ENCODE data around the gene EXOC4. TPM values are rescaled to one million over a fixed set of nuclear protein-coding genes. Genes with fewer than 3 reads are reported as not detected.

EXOC4 gene
- total RNA-seq, 2 donors from 2014 or later = 106 to 115 TPM

DNA sequence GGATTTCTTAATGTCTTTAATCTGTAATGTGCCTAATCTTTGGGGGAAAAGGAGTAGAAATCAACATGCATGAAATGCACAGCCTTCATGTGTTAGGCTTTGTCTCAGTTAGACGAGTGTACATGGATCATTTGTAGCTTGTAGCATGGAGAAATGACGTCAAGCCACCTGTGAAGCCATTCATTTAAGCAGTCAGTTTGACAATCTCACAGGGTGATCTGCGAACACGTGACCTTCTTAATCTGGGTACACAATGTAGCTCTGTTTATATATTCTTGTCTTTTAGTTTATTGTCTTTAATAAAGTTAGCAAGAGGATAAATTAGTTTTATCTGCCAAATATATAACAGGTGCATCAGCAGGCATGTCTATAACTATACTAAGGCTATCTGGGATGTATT is 522.3 kb downstream of the EXOC4 start:
- DNase-seq = no peak
- Histone ChIP-seq H3K27ac (ENCODE audit: low read depth, low read length) (no peak overlapping the region), H3K27me3 (ENCODE audit: control insufficient read depth, insufficient read depth, low read length, poor library complexity, severe bottlenecking) (no peaks in the 10 kb centered on the region), H3K4me3 (ENCODE audit: low read length) (no peak overlapping the region), H3K9me3 (ENCODE audit: control insufficient read depth, low read length) (peaks cover 13% of the 10 kb centered on the region), H3K9ac (ENCODE audit: extremely low read depth, low read length, poor library complexity, severe bottlenecking) (no peak overlapping the region), H3K4me1 (ENCODE audit: control insufficient read depth, insufficient read depth, low read length) (peaks cover 22% of the 10 kb centered on the region), H3K36me3 (ENCODE audit: control insufficient read depth, insufficient read depth, low read length) (no peaks in the 10 kb centered on the region)
- Mint-ChIP-seq H3K4me3 (no peak overlapping the region), H3K4me1 (peaks cover 30% of the 10 kb centered on the region), H3K36me3 (ENCODE audit: low read depth) (peaks cover 15% of the 10 kb centered on the region), H3K27ac (no peak overlapping the region), H3K27me3 (ENCODE audit: insufficient read depth) (no peaks in the 10 kb centered on the region), H3K9me3 (peaks cover 6% of the 10 kb centered on the region)
- TF ChIP-seq, protein P1, sequence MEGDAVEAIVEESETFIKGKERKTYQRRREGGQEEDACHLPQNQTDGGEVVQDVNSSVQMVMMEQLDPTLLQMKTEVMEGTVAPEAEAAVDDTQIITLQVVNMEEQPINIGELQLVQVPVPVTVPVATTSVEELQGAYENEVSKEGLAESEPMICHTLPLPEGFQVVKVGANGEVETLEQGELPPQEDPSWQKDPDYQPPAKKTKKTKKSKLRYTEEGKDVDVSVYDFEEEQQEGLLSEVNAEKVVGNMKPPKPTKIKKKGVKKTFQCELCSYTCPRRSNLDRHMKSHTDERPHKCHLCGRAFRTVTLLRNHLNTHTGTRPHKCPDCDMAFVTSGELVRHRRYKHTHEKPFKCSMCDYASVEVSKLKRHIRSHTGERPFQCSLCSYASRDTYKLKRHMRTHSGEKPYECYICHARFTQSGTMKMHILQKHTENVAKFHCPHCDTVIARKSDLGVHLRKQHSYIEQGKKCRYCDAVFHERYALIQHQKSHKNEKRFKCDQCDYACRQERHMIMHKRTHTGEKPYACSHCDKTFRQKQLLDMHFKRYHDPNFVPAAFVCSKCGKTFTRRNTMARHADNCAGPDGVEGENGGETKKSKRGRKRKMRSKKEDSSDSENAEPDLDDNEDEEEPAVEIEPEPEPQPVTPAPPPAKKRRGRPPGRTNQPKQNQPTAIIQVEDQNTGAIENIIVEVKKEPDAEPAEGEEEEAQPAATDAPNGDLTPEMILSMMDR (conservative IDR thresholded peaks at IDR 0.05) = no peak
- WGBS, 2 experiments (ENCODE audit: insufficient coverage in 1 of 2, insufficient read length in 1 of 2) = 77 to 94% methylated on average over 4 of the region's 4 CpGs

DNA sequence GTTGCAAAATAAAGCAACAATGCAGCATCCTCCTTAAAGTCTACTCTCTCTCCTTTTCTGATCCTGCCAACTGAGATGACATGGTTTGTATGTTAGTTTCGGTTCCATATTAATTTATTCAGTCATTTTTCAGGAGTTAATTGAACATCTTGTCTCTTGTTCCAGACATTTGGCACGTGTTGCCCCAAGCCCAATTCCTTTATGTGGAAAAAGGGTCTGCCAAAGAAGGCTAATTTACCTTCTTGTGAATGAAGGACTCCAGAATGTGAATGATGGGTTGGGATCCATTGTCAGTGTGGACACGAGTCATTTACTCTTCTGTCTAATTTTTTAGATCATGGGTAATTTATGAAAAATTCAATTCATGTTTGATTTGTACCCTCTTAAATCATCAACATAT is 523.4 kb downstream of the EXOC4 start:
- Histone ChIP-seq H3K36me3 (ENCODE audit: control insufficient read depth, insufficient read depth, low read length) (no peaks in the 10 kb centered on the region), H3K4me3 (ENCODE audit: low read length) (no peak overlapping the region), H3K9ac (ENCODE audit: extremely low read depth, low read length, poor library complexity, severe bottlenecking) (no peak overlapping the region), H3K27me3 (ENCODE audit: control insufficient read depth, insufficient read depth, low read length, poor library complexity, severe bottlenecking) (no peaks in the 10 kb centered on the region), H3K4me1 (ENCODE audit: control insufficient read depth, insufficient read depth, low read length) (peaks cover 22% of the 10 kb centered on the region), H3K9me3 (ENCODE audit: control insufficient read depth, low read length) (peaks cover 13% of the 10 kb centered on the region), H3K27ac (ENCODE audit: low read depth, low read length) (no peak overlapping the region)
- Mint-ChIP-seq H3K9me3 (peaks cover 6% of the 10 kb centered on the region), H3K4me1 (peaks cover 21% of the 10 kb centered on the region), H3K4me3 (no peak overlapping the region), H3K27ac (no peak overlapping the region), H3K36me3 (ENCODE audit: low read depth) (peaks cover 17% of the 10 kb centered on the region), H3K27me3 (ENCODE audit: insufficient read depth) (no peaks in the 10 kb centered on the region)
- 86 to 98% methylated on average over 1 to 3 of the region's 3 CpGs for WGBS, 2 experiments (ENCODE audit: insufficient coverage in 1 of 2, insufficient read length in 1 of 2)
- DNase-seq = no peak
- TF ChIP-seq, protein P1 (conservative IDR thresholded peaks at IDR 0.05) = no peak

DNA sequence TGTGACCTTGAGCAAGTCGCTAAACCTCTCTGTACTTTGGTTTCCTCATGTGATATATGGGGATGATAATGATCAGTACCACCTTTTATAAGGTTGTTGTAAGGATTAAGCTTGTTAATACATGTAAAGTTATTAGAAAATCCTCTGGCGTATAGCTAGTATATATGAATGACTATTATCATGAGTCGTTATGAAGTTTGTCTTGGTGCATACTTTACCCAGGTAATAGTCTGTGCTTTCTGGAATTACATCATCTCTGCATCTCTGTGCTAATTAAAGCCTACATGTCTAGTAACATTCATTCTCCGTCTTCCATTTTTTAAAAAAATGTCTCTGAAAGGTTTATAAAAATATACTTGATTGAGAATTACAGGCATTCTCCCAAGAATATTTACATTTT is 524.8 kb downstream of the EXOC4 start:
- Histone ChIP-seq H3K27me3 (ENCODE audit: control insufficient read depth, insufficient read depth, low read length, poor library complexity, severe bottlenecking) (no peaks in the 10 kb centered on the region), H3K9ac (ENCODE audit: extremely low read depth, low read length, poor library complexity, severe bottlenecking) (no peak overlapping the region), H3K36me3 (ENCODE audit: control insufficient read depth, insufficient read depth, low read length) (no peaks in the 10 kb centered on the region), H3K27ac (ENCODE audit: low read depth, low read length) (no peak overlapping the region), H3K9me3 (ENCODE audit: control insufficient read depth, low read length) (peaks cover 13% of the 10 kb centered on the region), H3K4me3 (ENCODE audit: low read length) (no peak overlapping the region), H3K4me1 (ENCODE audit: control insufficient read depth, insufficient read depth, low read length) (peaks cover 19% of the 10 kb centered on the region)
- H3K4me3 Mint-ChIP-seq = no peak overlapping the region
- DNase-seq = no peak
- no peaks in the 10 kb centered on the region for H3K27me3 Mint-ChIP-seq (ENCODE audit: insufficient read depth)
- H3K27ac Mint-ChIP-seq = no peak overlapping the region
- peaks cover 17% of the 10 kb centered on the region for H3K36me3 Mint-ChIP-seq (ENCODE audit: low read depth)
- peaks cover 20% of the 10 kb centered on the region for H3K4me1 Mint-ChIP-seq
- 97 to 100% methylated on average over 1 to 4 of the region's 4 CpGs for WGBS, 2 experiments (ENCODE audit: insufficient coverage in 1 of 2, insufficient read length in 1 of 2)
- TF ChIP-seq, protein P1 (conservative IDR thresholded peaks at IDR 0.05) = no peak
- H3K9me3 Mint-ChIP-seq = peaks cover 6% of the 10 kb centered on the region
